HG02571 (cell line): ENCODE results near the gene SPRED3.
"Not testable (repeated sequence)": the region's sequence is repeated elsewhere in the genome, so short reads cannot be mapped to it uniquely, and the experiment has no call there.

Experiments used
- ATAC-seq: cut with Tn5 transposase; IDR thresholded peaks from one replicate; pipeline ENCODE4 v1.9.1; 2021; ENCODE audit warnings: mild to moderate bottlenecking, moderate library complexity; ENCODE audit not compliant: unreplicated experiment

The SPRED3 gene

GRCh38 chr19:38389957-38390924, 1.7 kb downstream of the SPRED3 start:
- ATAC-seq, result no peak

- ATAC-seq, result no peak
Observed at GRCh38 chr19:38391911-38392464, 3.5 kb downstream of the SPRED3 start.

- no peak for ATAC-seq
Observed at GRCh38 chr19:38392707-38393308, 4.3 kb downstream of the SPRED3 start.

- no peak for ATAC-seq
Observed at GRCh38 chr19:38394488-38394887, 6.0 kb downstream of the SPRED3 start.

GRCh38 chr19:38395381-38396114, 7.1 kb downstream of the SPRED3 start:
- no peak for ATAC-seq

GRCh38 chr19:38399081-38399480, 10.6 kb downstream of the SPRED3 start:
- ATAC-seq, result no peak

GRCh38 chr19:38399537-38399936, 11.0 kb downstream of the SPRED3 start:
- no peak for ATAC-seq

GRCh38 chr19:38400361-38400760, 11.9 kb downstream of the SPRED3 start:
- ATAC-seq, result no peak

- no peak for ATAC-seq
Observed at GRCh38 chr19:38401148-38401547, 12.7 kb downstream of the SPRED3 start.

- ATAC-seq, result no peak
Observed at GRCh38 chr19:38402623-38402966, 14.1 kb downstream of the SPRED3 start.

- peak; percentile 85 for ATAC-seq
Observed at GRCh38 chr19:38402967-38403674, 14.6 kb downstream of the SPRED3 start, which contains the start of gene FAM98C. FAM98C (plus strand) TSS chr19:38403093; CDS start chr19:38403154, 61 bp downstream.

- ATAC-seq, result no peak
Observed at GRCh38 chr19:38404858-38405257, 16.4 kb downstream of the SPRED3 start.

GRCh38 chr19:38405276-38405675, 16.8 kb downstream of the SPRED3 start:
- no peak for ATAC-seq

GRCh38 chr19:38409631-38410133, 21.2 kb downstream of the SPRED3 start:
- no peak for ATAC-seq

- ATAC-seq, result not testable (repeated sequence)
Observed at GRCh38 chr19:38410407-38410806, 21.9 kb downstream of the SPRED3 start.

- ATAC-seq, result no peak
Observed at GRCh38 chr19:38411041-38411712, 22.7 kb downstream of the SPRED3 start.

GRCh38 chr19:38411898-38412297, 23.4 kb downstream of the SPRED3 start:
- not testable (repeated sequence) for ATAC-seq

GRCh38 chr19:38412491-38412890, 24.0 kb downstream of the SPRED3 start:
- ATAC-seq, result no peak

- ATAC-seq, result no peak
Observed at GRCh38 chr19:38412961-38413360, 24.5 kb downstream of the SPRED3 start.

- no peak for ATAC-seq
Observed at GRCh38 chr19:38413416-38413815, 24.9 kb downstream of the SPRED3 start.
